Heart right ventricle (tissue), 16 donors: ENCODE data around the gene ENTPD6. TPM values are rescaled to one million over a fixed set of nuclear protein-coding genes. Genes with fewer than 3 reads are reported as not detected.
A peak's percentile ranks its signal among the peaks of the same experiment; 100 is the strongest.

ENCODE experiments used
- ATAC-seq, 8 donors: fragments of 200-7000 bp; cut with Tn5 transposase; one replicate each; pipeline ENCODE4 v1.9.1; 2020; ENCODE audit warnings: mild to moderate bottlenecking in 8 of 8, moderate library complexity in 8 of 8, moderate number of reproducible peaks in 1 of 8
- DNase-seq, 2 donors: peaks; one replicate each; pipeline ENCODE4 v3.0.0-alpha.2; 2020
- H3K27ac ChIP-seq, 10 donors: fragments of 200-600 bp; sonication (generic) in 2 of 10; one replicate each; pipeline versions ENCODE4 v1.5.0 to v1.8.0; 2020 to 2022; ENCODE audit warnings: mild to moderate bottlenecking in 3 of 10
- H3K27me3 ChIP-seq, 7 donors: fragments of 200-600 bp; one replicate each; pipeline ENCODE4 v1.8.0; 2021 to 2022; ENCODE audit warnings: mild to moderate bottlenecking in 2 of 7
- H3K36me3 ChIP-seq, 9 donors: fragments of 200-600 bp; sonication (generic) in 1 of 9; one replicate each; pipeline versions ENCODE4 v1.5.0 to v1.8.0; 2020 to 2022; ENCODE audit warnings: mild to moderate bottlenecking in 2 of 9
- H3K4me1 ChIP-seq, 9 donors: fragments of 200-600 bp; sonication (generic) in 1 of 9; one replicate each; pipeline versions ENCODE4 v1.5.0 to v1.8.0; 2020 to 2022; ENCODE audit warnings: mild to moderate bottlenecking in 4 of 9
- H3K4me3 ChIP-seq, 10 donors: fragments of 200-600 bp; sonication (generic) in 2 of 10; one replicate each; pipeline versions ENCODE4 v1.5.0 to v1.8.0; 2020 to 2022; ENCODE audit warnings: mild to moderate bottlenecking in 7 of 10, moderate library complexity in 2 of 10
- H3K9me3 ChIP-seq, 11 donors: fragments of 200-600 bp in 10 of 11; sonication (generic) in 2 of 11; one replicate each; pipeline versions ENCODE4 v1.5.0 to v1.8.0; 2013 to 2022; ENCODE audit warnings: mild to moderate bottlenecking in 2 of 11, control low read depth in 1 of 11, moderate library complexity in 1 of 11
- WGBS, 2 donors: extraction: QIAGEN DNeasy Blood & Tissue Kit; methylation state at CpG; one replicate each; pipeline ENCODE4 v1.1.7; 2013; ENCODE audit warnings: inconsistent platforms in 1 of 2; 5-methylcytosine and 5-hydroxymethylcytosine counted together
- intact Hi-C, 10 donors: fragments of 100-400 bp; cut with DNase I; formaldehyde crosslinking; loops; one replicate each; pipeline versions ENCODE4 v1.11.1 to v1.14.2; 2022
- polyA plus RNA-seq, 2 donors: library from polyadenylated mRNA; stranded (reverse); fragments of 200-250 nt; gene quantifications; one replicate each; pipeline ENCODE4 v1.2.3, GENCODE V29; 2013
- total RNA-seq, 10 donors: library from RNA; stranded (reverse); fragmentation: NEBNext Ultra II Directional in 3 of 10; extraction: Animal tissue kit (Norgen Biotek cat#: 25700) in 3 of 10; gene quantifications; one replicate each; pipeline versions ENCODE4 v1.2.1 to v1.2.4, GENCODE V29; 2021 to 2023
- TF ChIP-seq, protein P1 (sequence below), 9 donors: fragments of 200-600 bp; sonication (generic) in 2 of 9; IDR thresholded peaks; one replicate each; pipeline versions ENCODE4 v1.5.0 to v1.8.0; 2021 to 2022; ENCODE audit warnings: antibody characterized with exemption in 9 of 9, mild to moderate bottlenecking in 5 of 9, moderate library complexity in 1 of 9
- donor health status: Arrhythmogenic right ventricular cardiomyopathy.
- donor health status: ischemic (EF 13 %, LVEDD 7.1; RV severe dilation, severe dysfunction).
- donor health status: healthy with polysubstance abuse.
- donor health status: DM: no; HTN: yes; CAD: no.
- donor health status: DM: no; HTN: no; CAD: no.
- donor health status: ischemic (EF 25% LVEDD 6.9; RV normal size, moderate dysfunction).
- donor health status: ischemic (EF 25% LVEDD 5.7; RV mildly dilated, moderate dysfunction).
- donor health status: healthy.
- donor health status: DM: yes; HTN: yes; CAD: no.
- donor health status: Ischemic cardiomyopathy.
- donor health status: ischemic (EF 35%, LVEDD 5.7; RV mildly dilated, moderate dysfunction).
- donor health status: nonischemic (EF 11% LVEDD 7.7; RV severe dilation, severe dysfunction).
- donor health status: DM: yes; HTN: yes; CAD: no.
- donor health status: PGD.
- donor health status: ischemic (EF 29% LVEDD 5.4; RV normal size, mild dysfunction).
- donor health status: nonischemic (EF 23%, LVEDD 6.1; RV moderate dilation, normal function).

The ENTPD6 gene
- total and polyA plus RNA-seq, 12 donors: 54.6 to 167 (median 84.8) TPM

DNA sequence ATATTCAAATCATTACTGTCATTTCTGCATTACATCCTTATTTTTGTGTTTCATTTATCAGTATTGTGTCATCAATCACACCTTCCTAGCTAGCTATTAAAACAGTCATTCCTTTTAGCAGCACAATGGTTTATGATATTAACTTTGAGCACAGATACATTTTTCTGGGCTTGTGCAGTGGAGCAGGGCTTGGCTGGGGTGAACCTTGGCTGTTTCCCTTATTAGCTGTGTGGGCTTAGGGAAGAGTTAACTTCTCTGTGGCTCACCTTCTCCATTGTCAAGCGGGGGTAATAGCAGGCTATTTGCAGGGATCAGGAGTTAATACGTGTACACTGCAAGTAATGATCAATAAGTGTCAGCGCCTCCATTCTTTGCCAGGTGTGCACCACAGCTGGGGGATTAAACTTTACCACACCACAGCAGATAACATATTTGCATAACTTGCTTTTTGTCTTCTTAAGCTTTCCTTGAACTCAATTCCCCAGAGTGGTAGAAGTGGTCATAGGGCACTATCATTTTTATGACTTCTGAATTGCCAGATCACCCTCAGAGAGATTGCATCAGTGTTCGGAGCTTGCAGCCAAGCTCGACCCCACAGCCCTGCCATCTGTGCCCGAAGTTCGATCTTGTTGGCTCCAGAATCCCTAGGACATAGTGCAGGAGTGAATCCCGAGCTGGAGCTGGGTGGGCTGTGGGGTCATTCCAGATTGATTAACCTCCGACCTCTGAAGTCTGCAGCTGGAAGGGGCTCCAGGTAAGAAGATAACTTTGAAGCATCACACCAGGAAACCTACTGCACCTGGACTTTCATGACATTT lies 50.9 kb downstream of the ENTPD6 start:
- DNase-seq: no peak
- Histone ChIP-seq H3K27me3 (no peaks in the 10 kb centered on the region), H3K27ac (peak overlapping the region; percentile 92 to 98 (median 96)), H3K4me1 (peaks cover 0 to 43% (median 21%) of the 10 kb centered on the region in 9 donors), H3K4me3 (peak overlapping the region in 8 of 10 donors; percentile 76 to 96 (median 91)), H3K9me3 (peaks cover 0 to 4% (median 0%) of the 10 kb centered on the region in 11 donors), H3K36me3 (no peaks in the 10 kb centered on the region)
- ATAC-seq: no peak
- intact Hi-C loops: loop anchor here in 7 of 10 donors (2.0 to 10.0 kb wide), 11 partner anchors 46 to 252 kb away; partner anchors contain the start of genes ENTPD6 (in 3 of the 7), ABHD12 (in 1 of the 7), ACSS1 (in 1 of the 7) and APMAP (in 1 of the 7)
- 59 to 74% methylated on average over 9 of the region's 9 CpGs for WGBS, 2 donors
- TF ChIP-seq, protein P1, sequence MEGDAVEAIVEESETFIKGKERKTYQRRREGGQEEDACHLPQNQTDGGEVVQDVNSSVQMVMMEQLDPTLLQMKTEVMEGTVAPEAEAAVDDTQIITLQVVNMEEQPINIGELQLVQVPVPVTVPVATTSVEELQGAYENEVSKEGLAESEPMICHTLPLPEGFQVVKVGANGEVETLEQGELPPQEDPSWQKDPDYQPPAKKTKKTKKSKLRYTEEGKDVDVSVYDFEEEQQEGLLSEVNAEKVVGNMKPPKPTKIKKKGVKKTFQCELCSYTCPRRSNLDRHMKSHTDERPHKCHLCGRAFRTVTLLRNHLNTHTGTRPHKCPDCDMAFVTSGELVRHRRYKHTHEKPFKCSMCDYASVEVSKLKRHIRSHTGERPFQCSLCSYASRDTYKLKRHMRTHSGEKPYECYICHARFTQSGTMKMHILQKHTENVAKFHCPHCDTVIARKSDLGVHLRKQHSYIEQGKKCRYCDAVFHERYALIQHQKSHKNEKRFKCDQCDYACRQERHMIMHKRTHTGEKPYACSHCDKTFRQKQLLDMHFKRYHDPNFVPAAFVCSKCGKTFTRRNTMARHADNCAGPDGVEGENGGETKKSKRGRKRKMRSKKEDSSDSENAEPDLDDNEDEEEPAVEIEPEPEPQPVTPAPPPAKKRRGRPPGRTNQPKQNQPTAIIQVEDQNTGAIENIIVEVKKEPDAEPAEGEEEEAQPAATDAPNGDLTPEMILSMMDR (IDR thresholded peaks at IDR 0.05): no peak

DNA sequence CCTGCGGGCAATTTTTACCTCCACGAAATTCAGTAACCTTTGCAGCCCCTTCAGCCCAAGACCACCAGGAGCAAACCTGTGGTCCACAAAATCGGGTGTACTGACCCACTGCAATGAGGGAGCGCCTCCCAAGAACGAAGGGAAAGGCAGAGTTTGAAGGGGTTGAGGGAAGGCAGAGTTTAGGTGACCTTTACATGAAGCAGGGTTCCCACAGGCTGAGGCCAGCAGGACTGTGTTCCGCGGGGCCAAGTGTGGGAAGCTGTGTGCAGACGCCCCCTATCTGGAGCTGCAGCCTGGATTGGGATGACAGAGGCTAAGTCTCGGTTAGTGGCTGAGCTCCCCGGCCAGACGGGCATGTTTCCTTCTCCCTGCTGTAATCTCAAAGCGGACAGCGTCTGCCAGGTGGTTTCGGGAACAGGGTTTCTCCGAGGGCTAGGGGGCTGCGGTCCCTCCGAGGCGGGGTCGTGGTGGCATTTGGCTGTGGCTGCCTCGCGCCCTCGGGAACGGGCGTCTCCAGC lies 51.5 kb downstream of the ENTPD6 start:
- no peaks in the 10 kb centered on the region for H3K27me3 ChIP-seq
- DNase-seq (peak; percentile 70 to 78), ATAC-seq (peak; percentile 72 to 86 (median 80))
- peaks cover 0 to 50% (median 28%) of the 10 kb centered on the region in 9 donors for H3K4me1 ChIP-seq
- peaks cover 0 to 4% (median 0%) of the 10 kb centered on the region in 11 donors for H3K9me3 ChIP-seq
- peak overlapping the region; percentile 92 to 98 (median 96) for H3K27ac ChIP-seq
- no peaks in the 10 kb centered on the region for H3K36me3 ChIP-seq
- TF ChIP-seq, protein P1 (IDR thresholded peaks at IDR 0.05): peak; percentile 18 to 75 (median 53)
- H3K4me3 ChIP-seq: peak overlapping the region; percentile 53 to 96 (median 90)
- 7 to 10% methylated on average over 23 to 24 of the region's 24 CpGs for WGBS, 2 donors
- intact Hi-C loops: loop anchor here in 7 of 10 donors (1.0 to 10.0 kb wide), 12 partner anchors 20 to 252 kb away; partner anchors contain the start of genes ENTPD6 (in 3 of the 7), ABHD12 (in 1 of the 7), ACSS1 (in 1 of the 7) and APMAP (in 1 of the 7)

DNA sequence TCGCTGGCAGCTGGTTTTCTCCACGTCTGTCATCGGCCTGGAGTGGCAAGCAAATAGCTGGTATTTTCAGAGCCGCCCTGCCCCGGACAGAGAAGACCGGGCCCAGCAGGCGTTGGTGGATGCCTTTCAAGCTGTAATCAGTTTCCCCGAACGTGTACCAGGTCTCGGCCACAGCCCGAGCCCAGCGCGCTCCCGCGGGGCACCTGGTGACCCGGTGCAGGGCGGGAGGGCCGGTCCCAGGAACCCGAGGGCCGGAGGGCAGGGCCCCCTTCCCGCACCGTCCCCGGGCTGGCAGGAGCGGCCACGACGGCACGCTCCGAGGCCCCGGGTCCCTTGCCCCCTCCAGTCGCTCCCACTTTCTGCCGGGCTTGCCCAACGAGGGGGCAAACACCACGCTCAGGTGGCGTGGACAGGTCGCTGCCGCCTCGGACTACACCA lies 52.0 kb downstream of the ENTPD6 start:
- TF ChIP-seq, protein P1 (IDR thresholded peaks at IDR 0.05): no peak
- ATAC-seq (peak; percentile 35 to 79 (median 53)), DNase-seq (peak; percentile 65 to 69)
- Histone ChIP-seq H3K27ac (peak overlapping the region; percentile 92 to 98 (median 96)), H3K27me3 (no peaks in the 10 kb centered on the region), H3K36me3 (no peaks in the 10 kb centered on the region), H3K4me3 (peak overlapping the region; percentile 53 to 96 (median 90)), H3K4me1 (peaks cover 0 to 55% (median 32%) of the 10 kb centered on the region in 9 donors), H3K9me3 (peaks cover 0 to 4% (median 0%) of the 10 kb centered on the region in 11 donors)
- intact Hi-C loops: loop anchor here in 7 of 10 donors (1.0 to 10.0 kb wide), 12 partner anchors 20 to 253 kb away; partner anchors contain the start of genes ENTPD6 (in 3 of the 7), ABHD12 (in 1 of the 7), ACSS1 (in 1 of the 7) and APMAP (in 1 of the 7)
- 0% methylated on average over 37 of the region's 37 CpGs for WGBS, 2 donors
